Epithelial cell of proximal tubule (primary cell): Measurements from ENCODE around the gene ANKRD33. TPM values are rescaled to one million over a fixed set of nuclear protein-coding genes. Genes with fewer than 3 reads are reported as not detected.

ENCODE experiments used
- DNase-seq: peaks from one replicate; pipeline ENCODE4 v3.0.0-alpha.2; 2011; ENCODE audit warnings: low read depth
- H3K4me3 ChIP-seq: 2 replicates; pipeline ENCODE4 v1.5.1; 2011; ENCODE audit warnings: low read depth, mild to moderate bottlenecking, low read length
- CTCF ChIP-seq: conservative IDR thresholded peaks from 2 replicates; pipeline ENCODE4 v1.5.1; 2012; ENCODE audit warnings: low read depth, mild to moderate bottlenecking, low read length
- total RNA-seq: library from RNA; depleted of rRNA; stranded (reverse); fragments of >200 nt; gene quantifications from 2 replicates; pipeline ENCODE4 v1.2.3, GENCODE V29; 2015

The ANKRD33 gene
- total RNA-seq, 1 donor from 2014 or later, result not detected

- no peak for DNase-seq
- TF ChIP-seq CTCF, result no peak
- no peak overlapping the region for H3K4me3 ChIP-seq
Observed at GRCh38 chr12:51921017-51921725, 33.3 kb downstream of the ANKRD33 start.

- H3K4me3 ChIP-seq, result no peak overlapping the region
- DNase-seq, result no peak
- no peak for TF ChIP-seq CTCF
Observed at GRCh38 chr12:51922146-51922545, 34.2 kb downstream of the ANKRD33 start.

GRCh38 chr12:51922762-51923505, 35.0 kb downstream of the ANKRD33 start:
- H3K4me3 ChIP-seq, result peak overlapping the region; percentile 21
- no peak for TF ChIP-seq CTCF
- no peak for DNase-seq

GRCh38 chr12:51923506-51924365, 35.8 kb downstream of the ANKRD33 start:
- no peak for DNase-seq
- H3K4me3 ChIP-seq, result peak overlapping the region; percentile 21

GRCh38 chr12:51924551-51925319, 36.8 kb downstream of the ANKRD33 start:
- no peak for TF ChIP-seq CTCF
- H3K4me3 ChIP-seq, result no peak overlapping the region
- DNase-seq, result no peak

More at GRCh38 chr12:51923506-51924365, 35.8 kb downstream of the ANKRD33 start:
- TF ChIP-seq CTCF, result peak; percentile 85

- no peak for DNase-seq
- no peak overlapping the region for H3K4me3 ChIP-seq
- no peak for TF ChIP-seq CTCF
Observed at GRCh38 chr12:51925346-51926063, 37.6 kb downstream of the ANKRD33 start.
